ENCODE results near the gene ACSM6.
"Not testable (repeated sequence)": the region's sequence is repeated elsewhere in the genome, so short reads cannot be mapped to it uniquely, and the experiment has no call there.

ACSM6 gene

DNA sequence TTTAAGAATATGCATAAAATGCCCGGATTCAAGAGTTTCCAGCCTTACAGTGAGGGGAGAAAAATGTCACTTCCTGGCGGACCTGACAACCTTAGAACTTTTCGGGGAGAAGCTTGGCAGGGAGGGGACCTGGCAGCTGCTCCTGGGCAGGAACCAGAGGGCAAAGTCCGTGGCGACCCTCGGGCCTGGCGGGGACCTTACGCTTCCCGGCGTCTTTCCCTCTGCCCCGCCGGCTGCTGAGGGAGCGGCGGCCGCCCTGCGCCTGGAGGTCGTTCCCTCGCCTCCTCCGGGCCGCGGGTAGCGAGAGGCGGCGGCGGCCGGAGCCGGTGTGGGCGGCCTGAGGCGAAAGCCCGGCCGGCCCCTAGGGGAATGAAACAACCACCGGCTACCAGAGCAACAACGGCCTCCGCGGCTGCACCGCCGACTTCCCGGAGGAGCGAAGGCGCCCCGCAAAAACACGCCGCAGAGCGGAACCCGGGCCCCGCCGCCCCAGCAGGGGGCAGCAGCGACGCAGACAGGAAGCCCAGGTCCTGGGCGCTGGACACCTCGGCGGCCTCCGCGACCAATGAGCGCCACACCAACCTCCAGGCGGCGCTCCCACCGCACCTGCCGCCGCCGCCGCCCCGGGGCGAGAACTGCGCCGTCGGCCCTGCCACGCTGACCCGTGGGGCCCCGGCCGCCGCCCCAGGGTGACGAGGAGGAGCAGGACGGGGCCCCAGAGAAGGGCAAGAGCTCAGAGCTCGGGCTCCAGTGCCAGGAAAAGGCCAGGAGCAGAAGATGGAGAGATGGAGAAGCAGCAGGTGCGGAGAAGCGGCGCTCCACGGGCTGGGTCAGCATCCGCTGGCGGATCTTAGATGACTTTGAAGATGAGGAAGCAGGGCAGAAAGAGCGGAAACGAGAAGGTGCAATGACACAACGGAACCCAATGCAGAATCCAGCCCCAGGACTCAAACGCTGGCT is 10.5 kb upstream of the ACSM6 start:
- Histone ChIP-seq H3K4me1 (ENCODE audit: control insufficient read depth, insufficient read depth, low read length) (peaks cover 5% of the 10 kb centered on the region), H3K9me3 (ENCODE audit: control insufficient read depth, low read length) (no peaks in the 10 kb centered on the region), H3K4me3 (ENCODE audit: low read length) (peak overlapping the region; percentile 91), H3K27me3 (replicated peaks; ENCODE audit: control insufficient read depth, insufficient read depth, low read length) (no peaks in the 10 kb centered on the region), H3K36me3 (ENCODE audit: control insufficient read depth, insufficient read depth, low read length, severe bottlenecking) (no peaks in the 10 kb centered on the region), H3K9ac (ENCODE audit: low read length) (peak overlapping the region; percentile 94)
- peak; percentile 90 for DNase-seq (ENCODE audit: low read depth)

DNA sequence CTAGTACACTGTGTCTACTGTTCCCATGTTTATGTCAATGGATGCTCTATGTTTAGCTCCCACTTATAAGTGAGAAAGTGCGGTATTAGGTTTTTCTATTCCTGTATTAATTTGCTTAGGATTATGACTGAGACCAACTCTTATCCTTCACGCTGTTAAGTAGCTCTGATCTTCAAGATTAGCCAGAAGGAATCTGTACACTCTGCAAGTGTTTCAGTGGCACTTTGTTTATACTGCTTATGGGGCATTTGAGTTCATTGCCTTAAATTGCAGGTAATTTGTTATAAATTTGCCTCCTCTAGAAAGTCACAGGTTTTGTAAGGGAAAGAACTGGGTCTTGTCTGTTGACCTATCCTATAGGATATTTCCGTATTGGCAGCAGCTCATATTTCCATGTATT is 6.4 kb upstream of the ACSM6 start:
- H3K27me3 ChIP-seq (replicated peaks; ENCODE audit: control insufficient read depth, insufficient read depth, low read length): no peaks in the 10 kb centered on the region
- H3K4me1 ChIP-seq (ENCODE audit: control insufficient read depth, insufficient read depth, low read length): peaks cover 5% of the 10 kb centered on the region
- no peaks in the 10 kb centered on the region for H3K36me3 ChIP-seq (ENCODE audit: control insufficient read depth, insufficient read depth, low read length, severe bottlenecking)
- no peak overlapping the region for H3K4me3 ChIP-seq (ENCODE audit: low read length)
- DNase-seq (ENCODE audit: low read depth): no peak
- H3K9me3 ChIP-seq (ENCODE audit: control insufficient read depth, low read length): no peaks in the 10 kb centered on the region
- no peak overlapping the region for H3K9ac ChIP-seq (ENCODE audit: low read length)

DNA sequence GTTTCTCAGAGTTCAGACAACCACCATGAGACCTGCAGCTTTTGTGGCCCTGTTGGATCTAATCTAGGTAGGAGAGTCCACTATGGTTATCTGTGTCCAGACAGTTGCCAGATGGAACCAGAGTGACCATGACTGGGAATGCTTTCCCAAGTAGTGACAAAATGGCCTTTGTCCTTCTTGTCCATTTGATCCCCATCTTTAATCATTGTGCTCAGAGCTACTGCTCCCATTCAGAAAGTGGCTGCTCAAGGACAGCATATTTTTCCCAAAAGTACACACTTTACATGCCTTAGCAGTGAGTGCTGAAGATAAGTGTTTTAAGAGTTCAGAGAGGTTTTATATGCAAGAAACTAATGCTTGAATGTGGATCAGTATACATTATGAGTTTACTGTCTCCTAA is 5.4 kb upstream of the ACSM6 start:
- no peaks in the 10 kb centered on the region for H3K9me3 ChIP-seq (ENCODE audit: control insufficient read depth, low read length)
- no peak overlapping the region for H3K9ac ChIP-seq (ENCODE audit: low read length)
- H3K4me1 ChIP-seq (ENCODE audit: control insufficient read depth, insufficient read depth, low read length): no peaks in the 10 kb centered on the region
- no peak overlapping the region for H3K4me3 ChIP-seq (ENCODE audit: low read length)
- no peaks in the 10 kb centered on the region for H3K27me3 ChIP-seq (replicated peaks; ENCODE audit: control insufficient read depth, insufficient read depth, low read length)
- no peaks in the 10 kb centered on the region for H3K36me3 ChIP-seq (ENCODE audit: control insufficient read depth, insufficient read depth, low read length, severe bottlenecking)
- no peak for DNase-seq (ENCODE audit: low read depth)

DNA sequence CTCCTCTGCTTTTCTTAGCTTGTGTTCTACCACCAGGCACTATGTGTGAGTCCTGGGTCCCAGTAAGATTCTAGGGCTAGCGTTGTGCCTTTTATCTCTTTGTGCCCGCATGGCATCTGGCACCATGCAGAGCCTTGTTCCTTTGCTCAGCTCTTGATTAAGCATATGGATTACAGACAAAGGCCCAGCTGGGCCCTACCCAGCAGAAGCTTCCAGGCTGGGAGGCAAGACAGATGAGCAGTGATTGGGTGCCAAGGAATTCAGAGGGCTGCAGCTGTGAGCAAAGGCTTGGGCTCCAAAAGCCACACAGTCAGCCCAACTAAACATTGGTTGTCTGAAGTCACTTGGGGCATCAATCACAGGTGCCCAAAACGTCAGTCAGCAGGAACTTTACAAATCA is 2.0 kb downstream of the ACSM6 start:
- peaks cover 5% of the 10 kb centered on the region for H3K4me1 ChIP-seq (ENCODE audit: control insufficient read depth, insufficient read depth, low read length)

DNA sequence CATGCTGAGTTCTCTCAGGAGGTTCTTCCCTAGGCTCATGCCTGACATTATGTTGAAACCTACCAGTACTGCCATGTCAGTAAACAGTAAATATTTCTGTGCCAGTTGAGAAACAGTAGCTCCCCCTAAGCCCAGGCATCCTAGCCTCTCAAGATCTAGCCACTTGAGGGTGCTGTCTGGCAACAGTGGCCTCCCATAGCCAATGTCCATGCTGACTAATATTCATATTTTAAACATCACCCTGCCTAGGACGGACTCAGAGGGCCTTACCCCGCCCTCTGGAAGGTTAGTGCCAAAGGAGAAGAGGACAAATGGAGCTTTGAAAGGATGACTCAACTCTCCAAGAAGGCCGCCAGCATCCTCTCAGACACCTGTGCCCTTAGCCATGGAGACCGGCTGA is 7.7 kb downstream of the ACSM6 start:
- Histone ChIP-seq H3K9ac (ENCODE audit: low read length) (no peak overlapping the region), H3K4me1 (ENCODE audit: control insufficient read depth, insufficient read depth, low read length) (no peaks in the 10 kb centered on the region), H3K4me3 (ENCODE audit: low read length) (no peak overlapping the region), H3K9me3 (ENCODE audit: control insufficient read depth, low read length) (no peaks in the 10 kb centered on the region), H3K27me3 (replicated peaks; ENCODE audit: control insufficient read depth, insufficient read depth, low read length) (no peaks in the 10 kb centered on the region), H3K36me3 (ENCODE audit: control insufficient read depth, insufficient read depth, low read length, severe bottlenecking) (no peaks in the 10 kb centered on the region)
- peak; percentile 25 for DNase-seq (ENCODE audit: low read depth)

More for the DNA sequence above, 2.0 kb downstream of the ACSM6 start:
- Histone ChIP-seq H3K9ac (ENCODE audit: low read length) (no peak overlapping the region), H3K4me3 (ENCODE audit: low read length) (no peak overlapping the region), H3K9me3 (ENCODE audit: control insufficient read depth, low read length) (no peaks in the 10 kb centered on the region), H3K36me3 (ENCODE audit: control insufficient read depth, insufficient read depth, low read length, severe bottlenecking) (no peaks in the 10 kb centered on the region), H3K27me3 (replicated peaks; ENCODE audit: control insufficient read depth, insufficient read depth, low read length) (no peaks in the 10 kb centered on the region)
- DNase-seq (ENCODE audit: low read depth): no peak

DNA sequence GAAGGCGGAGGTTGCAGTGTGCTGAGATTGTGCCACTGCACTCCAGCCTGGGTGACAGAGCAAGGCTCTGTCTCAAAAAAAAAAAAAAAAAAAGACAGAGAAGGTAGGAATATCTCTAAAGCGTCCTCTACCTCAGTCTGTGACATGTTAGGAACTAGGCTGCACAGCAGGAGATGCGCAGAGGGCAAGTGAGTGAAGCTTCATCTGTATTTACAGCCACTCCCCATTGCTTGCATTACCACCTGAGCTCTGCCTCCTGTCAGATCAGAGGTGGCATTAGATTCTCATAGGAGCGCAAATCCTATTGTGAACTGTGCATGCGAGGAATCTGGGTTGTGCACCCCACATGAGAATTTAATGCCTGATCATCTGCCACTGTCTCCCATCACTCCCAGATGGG is 8.8 kb downstream of the ACSM6 start:
- H3K36me3 ChIP-seq (ENCODE audit: control insufficient read depth, insufficient read depth, low read length, severe bottlenecking); H3K9ac ChIP-seq (ENCODE audit: low read length); H3K27me3 ChIP-seq (replicated peaks; ENCODE audit: control insufficient read depth, insufficient read depth, low read length); DNase-seq (ENCODE audit: low read depth); H3K9me3 ChIP-seq (ENCODE audit: control insufficient read depth, low read length); H3K4me1 ChIP-seq (ENCODE audit: control insufficient read depth, insufficient read depth, low read length); H3K4me3 ChIP-seq (ENCODE audit: low read length): not testable (repeated sequence)

DNA sequence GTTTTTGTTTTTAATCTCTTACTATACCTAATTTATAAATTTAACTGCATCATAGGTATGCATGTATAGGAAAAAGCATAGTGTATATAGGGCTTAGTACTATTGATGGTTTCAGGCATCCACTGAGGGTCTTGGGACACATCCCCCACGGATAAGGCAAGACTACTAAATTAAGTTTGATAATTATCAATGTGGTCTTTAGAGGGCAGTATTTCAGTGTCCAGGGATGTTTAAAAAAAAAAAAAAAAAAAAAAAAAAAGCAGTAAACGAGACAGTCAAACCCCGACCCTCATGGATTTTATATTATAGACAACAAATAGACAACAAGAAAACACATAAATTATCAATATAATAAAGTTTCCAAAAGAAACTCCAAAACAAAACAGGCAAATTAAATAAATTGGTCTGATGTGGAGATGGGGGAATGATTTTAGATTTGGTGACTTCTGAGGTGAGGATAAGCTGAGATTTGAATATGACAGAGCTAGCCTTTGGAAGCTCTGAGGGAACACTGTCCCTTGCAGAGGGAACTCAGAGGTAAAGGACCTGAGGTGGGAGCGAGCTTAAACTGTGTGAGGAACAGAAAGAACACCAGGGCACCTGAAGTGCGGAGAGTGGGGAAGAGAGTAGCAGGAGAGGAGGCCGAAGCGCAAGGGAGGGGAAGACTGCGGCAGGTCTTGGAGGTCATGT is 14.8 kb downstream of the ACSM6 start:
- H3K36me3 ChIP-seq (ENCODE audit: control insufficient read depth, insufficient read depth, low read length, severe bottlenecking): no peaks in the 10 kb centered on the region
- peak; percentile 69 for DNase-seq (ENCODE audit: low read depth)
- peaks cover 21% of the 10 kb centered on the region for H3K4me1 ChIP-seq (ENCODE audit: control insufficient read depth, insufficient read depth, low read length)
- H3K4me3 ChIP-seq (ENCODE audit: low read length): no peak overlapping the region
- H3K9ac ChIP-seq (ENCODE audit: low read length): no peak overlapping the region
- no peaks in the 10 kb centered on the region for H3K9me3 ChIP-seq (ENCODE audit: control insufficient read depth, low read length)
- H3K27me3 ChIP-seq (replicated peaks; ENCODE audit: control insufficient read depth, insufficient read depth, low read length): no peaks in the 10 kb centered on the region

DNA sequence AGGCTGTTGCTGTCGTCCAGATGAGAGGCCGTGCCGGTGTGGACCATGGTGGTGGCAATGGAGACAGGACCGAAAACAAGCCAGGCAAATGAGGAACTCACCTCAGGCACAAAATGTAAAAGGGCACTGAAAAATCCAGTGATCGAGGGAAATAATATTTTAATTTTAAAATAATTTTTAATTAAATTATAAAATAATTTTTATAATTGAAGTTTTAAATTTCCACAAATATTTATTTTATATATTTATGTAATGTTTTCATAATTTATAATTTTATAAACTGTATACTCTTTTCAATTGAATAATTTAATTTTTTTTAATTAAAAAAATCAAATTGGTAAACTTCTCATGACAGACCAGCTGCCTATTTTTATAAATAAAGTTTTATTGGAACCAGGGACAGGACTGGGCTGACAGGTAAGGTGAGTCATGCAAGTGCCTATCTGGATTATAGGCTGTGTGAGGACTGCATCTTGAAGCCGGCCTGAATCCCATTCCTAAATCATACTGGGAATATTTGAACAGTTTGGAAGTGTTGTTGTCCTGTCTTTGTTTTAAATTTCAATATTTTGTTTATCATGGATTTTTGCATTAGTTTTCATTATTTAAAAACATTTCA is 15.6 kb downstream of the ACSM6 start:
- Histone ChIP-seq H3K9me3 (ENCODE audit: control insufficient read depth, low read length) (no peaks in the 10 kb centered on the region), H3K36me3 (ENCODE audit: control insufficient read depth, insufficient read depth, low read length, severe bottlenecking) (no peaks in the 10 kb centered on the region), H3K27me3 (replicated peaks; ENCODE audit: control insufficient read depth, insufficient read depth, low read length) (no peaks in the 10 kb centered on the region), H3K9ac (ENCODE audit: low read length) (no peak overlapping the region), H3K4me1 (ENCODE audit: control insufficient read depth, insufficient read depth, low read length) (peaks cover 21% of the 10 kb centered on the region), H3K4me3 (ENCODE audit: low read length) (no peak overlapping the region)
- DNase-seq (ENCODE audit: low read depth): no peak

DNA sequence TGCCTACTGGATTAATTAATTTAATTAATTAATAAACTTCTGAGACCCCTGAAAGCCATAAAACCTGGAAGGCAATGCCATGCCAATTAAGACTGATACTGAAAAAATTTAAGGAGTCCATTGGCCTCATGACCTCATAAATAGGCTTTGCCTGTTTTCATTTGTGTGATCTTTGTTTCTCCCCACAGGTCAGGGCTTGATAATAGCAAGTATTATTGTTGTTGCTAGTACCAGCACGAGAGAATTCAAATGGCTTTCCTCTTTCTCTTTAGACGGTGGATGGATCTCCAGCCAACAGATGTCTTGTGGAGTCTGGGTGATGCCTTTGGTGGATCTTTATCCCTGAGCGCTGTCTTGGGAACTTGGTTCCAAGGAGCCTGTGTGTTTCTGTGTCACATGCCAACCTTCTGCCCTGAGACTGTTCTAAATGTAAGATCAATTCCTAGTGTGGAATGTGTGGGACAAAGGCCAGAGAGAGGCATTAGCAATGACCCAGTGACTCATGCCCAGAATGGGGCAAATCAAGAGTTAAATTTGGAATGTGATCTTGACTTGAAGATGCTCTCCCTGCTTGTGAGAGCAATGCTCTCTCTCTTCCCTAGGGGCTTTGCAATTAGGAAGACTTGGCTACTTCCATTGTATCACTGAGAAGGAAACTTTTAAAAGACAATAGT is 17.7 kb downstream of the ACSM6 start:
- Histone ChIP-seq H3K9ac (ENCODE audit: low read length) (peak overlapping the region; percentile 10), H3K27me3 (replicated peaks; ENCODE audit: control insufficient read depth, insufficient read depth, low read length) (no peaks in the 10 kb centered on the region), H3K4me1 (ENCODE audit: control insufficient read depth, insufficient read depth, low read length) (peaks cover 21% of the 10 kb centered on the region), H3K9me3 (ENCODE audit: control insufficient read depth, low read length) (no peaks in the 10 kb centered on the region), H3K36me3 (ENCODE audit: control insufficient read depth, insufficient read depth, low read length, severe bottlenecking) (no peaks in the 10 kb centered on the region), H3K4me3 (ENCODE audit: low read length) (no peak overlapping the region)
- no peak for DNase-seq (ENCODE audit: low read depth)

DNA sequence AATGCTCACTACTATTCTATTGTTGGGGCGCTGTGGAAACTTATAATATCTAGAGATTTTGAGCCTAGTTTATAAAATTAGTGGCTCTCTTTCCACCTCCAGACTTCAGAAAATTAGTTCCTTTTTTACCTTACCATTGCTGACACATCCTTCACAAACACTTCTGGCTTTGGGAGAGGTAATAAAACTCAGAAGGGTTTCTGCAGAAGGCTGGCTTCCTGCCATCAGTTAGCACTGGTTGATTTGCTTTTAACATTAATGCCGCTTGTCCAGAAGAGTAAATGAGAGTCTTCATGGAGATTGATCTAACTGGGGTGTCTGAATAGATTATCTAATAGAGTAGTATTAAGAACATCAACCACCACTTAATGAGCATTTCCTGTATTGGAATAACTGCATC is 20.3 kb downstream of the ACSM6 start:
- no peak overlapping the region for H3K9ac ChIP-seq (ENCODE audit: low read length)
- H3K9me3 ChIP-seq (ENCODE audit: control insufficient read depth, low read length): no peaks in the 10 kb centered on the region
- DNase-seq (ENCODE audit: low read depth): no peak
- no peaks in the 10 kb centered on the region for H3K36me3 ChIP-seq (ENCODE audit: control insufficient read depth, insufficient read depth, low read length, severe bottlenecking)
- H3K27me3 ChIP-seq (replicated peaks; ENCODE audit: control insufficient read depth, insufficient read depth, low read length): no peaks in the 10 kb centered on the region
- H3K4me1 ChIP-seq (ENCODE audit: control insufficient read depth, insufficient read depth, low read length): peaks cover 30% of the 10 kb centered on the region
- H3K4me3 ChIP-seq (ENCODE audit: low read length): no peak overlapping the region

DNA sequence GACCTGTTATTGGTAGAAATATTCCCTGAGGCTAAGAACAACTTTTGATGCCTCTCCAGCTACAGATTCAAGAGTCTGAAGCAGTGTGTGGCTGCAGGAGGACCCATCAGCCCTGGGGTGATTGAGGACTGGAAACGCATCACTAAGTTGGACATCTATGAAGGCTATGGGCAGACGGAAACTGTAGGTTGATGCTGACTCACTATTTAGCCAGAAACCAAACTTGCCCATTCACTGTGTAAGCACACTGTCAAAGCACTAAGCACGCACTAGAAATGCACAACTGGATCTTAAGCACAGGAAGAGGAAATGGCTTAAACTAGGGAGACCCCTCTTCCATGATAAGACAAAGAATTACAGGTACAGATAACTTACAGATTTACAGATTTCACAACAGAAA is 20.8 kb downstream of the ACSM6 start:
- H3K9me3 ChIP-seq (ENCODE audit: control insufficient read depth, low read length): no peaks in the 10 kb centered on the region
- H3K9ac ChIP-seq (ENCODE audit: low read length): no peak overlapping the region
- H3K4me3 ChIP-seq (ENCODE audit: low read length): no peak overlapping the region
- peaks cover 30% of the 10 kb centered on the region for H3K4me1 ChIP-seq (ENCODE audit: control insufficient read depth, insufficient read depth, low read length)
- no peak for DNase-seq (ENCODE audit: low read depth)
- no peaks in the 10 kb centered on the region for H3K27me3 ChIP-seq (replicated peaks; ENCODE audit: control insufficient read depth, insufficient read depth, low read length)
- H3K36me3 ChIP-seq (ENCODE audit: control insufficient read depth, insufficient read depth, low read length, severe bottlenecking): no peaks in the 10 kb centered on the region

All from adipocyte (in vitro differentiated cells).